GM10266 (cell line): ENCODE data around the gene DDX28.
"Not testable (repeated sequence)": the region's sequence is repeated elsewhere in the genome, so short reads cannot be mapped to it uniquely, and the experiment has no call there.

Source experiments
- DNase-seq: peaks from one replicate; pipeline ENCODE4 v3.0.0; 2012; ENCODE audit errors: extremely low spot score
- TF ChIP-seq, protein P1 (sequence below): IDR thresholded peaks from 2 replicates; pipeline ENCODE4 v1.5.1; 2012; ENCODE audit warnings: mild to moderate bottlenecking, low read depth; ENCODE audit not compliant: control insufficient read depth, insufficient read depth; ENCODE audit errors: missing control alignments

DDX28 gene

DNA sequence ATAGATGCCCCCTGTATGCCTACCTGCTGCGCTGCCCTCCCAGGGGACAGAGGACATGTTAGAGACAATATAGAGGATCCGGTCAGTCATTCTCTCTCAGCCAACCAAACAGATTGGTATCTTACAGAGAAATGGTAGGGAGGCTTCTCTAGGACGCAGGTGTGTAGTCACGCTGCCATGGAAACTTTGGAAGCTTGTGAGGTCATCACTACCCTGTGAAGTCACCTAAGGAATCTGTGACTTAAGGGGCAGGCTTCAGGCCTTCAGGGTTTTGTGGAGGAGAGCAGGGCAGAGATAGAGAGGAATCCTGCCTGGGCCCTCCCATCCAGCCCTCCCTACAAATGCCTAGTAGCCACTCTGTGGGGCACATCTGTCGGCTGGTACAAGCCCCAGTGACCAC is 7.4 kb downstream of the DDX28 start, which contains the start of gene DPEP2NB:
Gene DPEP2NB, minus strand, starts transcription at position 231 of the 400 bp plus-strand sequence. Its CDS starts 141 bp downstream, at position 90.
- TF ChIP-seq, protein P1, sequence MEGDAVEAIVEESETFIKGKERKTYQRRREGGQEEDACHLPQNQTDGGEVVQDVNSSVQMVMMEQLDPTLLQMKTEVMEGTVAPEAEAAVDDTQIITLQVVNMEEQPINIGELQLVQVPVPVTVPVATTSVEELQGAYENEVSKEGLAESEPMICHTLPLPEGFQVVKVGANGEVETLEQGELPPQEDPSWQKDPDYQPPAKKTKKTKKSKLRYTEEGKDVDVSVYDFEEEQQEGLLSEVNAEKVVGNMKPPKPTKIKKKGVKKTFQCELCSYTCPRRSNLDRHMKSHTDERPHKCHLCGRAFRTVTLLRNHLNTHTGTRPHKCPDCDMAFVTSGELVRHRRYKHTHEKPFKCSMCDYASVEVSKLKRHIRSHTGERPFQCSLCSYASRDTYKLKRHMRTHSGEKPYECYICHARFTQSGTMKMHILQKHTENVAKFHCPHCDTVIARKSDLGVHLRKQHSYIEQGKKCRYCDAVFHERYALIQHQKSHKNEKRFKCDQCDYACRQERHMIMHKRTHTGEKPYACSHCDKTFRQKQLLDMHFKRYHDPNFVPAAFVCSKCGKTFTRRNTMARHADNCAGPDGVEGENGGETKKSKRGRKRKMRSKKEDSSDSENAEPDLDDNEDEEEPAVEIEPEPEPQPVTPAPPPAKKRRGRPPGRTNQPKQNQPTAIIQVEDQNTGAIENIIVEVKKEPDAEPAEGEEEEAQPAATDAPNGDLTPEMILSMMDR: no peak

DNA sequence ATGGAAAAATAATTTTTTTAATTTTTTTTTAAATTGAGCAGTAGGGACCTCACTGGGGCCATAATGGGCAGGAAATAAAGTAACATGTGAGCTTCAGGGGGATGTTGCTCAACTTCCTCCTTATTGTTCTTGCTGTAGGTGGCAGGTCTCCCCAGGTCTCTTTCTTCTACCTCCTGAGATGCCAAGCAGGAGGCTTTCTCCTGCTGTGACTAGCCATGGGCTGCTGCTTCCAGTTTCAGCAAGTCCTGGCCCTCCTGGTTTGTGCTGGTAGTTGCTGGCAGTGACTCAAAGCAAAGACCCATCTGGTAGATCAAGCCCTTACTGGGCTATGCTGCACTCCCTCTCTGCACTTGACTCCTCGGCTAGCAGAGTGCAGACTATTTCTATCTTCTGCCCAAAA is 9.6 kb downstream of the DDX28 start:
- TF ChIP-seq, protein P1: no peak
- no peak for DNase-seq

More for the DNA sequence above, 7.4 kb downstream of the DDX28 start, which contains the start of gene DPEP2NB:
- DNase-seq: no peak

- not testable (repeated sequence) for DNase-seq
Measured at GRCh38 chr16:68009872-68010271, 13.2 kb downstream of the DDX28 start.

- DNase-seq: no peak
- TF ChIP-seq, protein P1: no peak
Measured at GRCh38 chr16:68009157-68009735, 13.8 kb downstream of the DDX28 start.

DNA sequence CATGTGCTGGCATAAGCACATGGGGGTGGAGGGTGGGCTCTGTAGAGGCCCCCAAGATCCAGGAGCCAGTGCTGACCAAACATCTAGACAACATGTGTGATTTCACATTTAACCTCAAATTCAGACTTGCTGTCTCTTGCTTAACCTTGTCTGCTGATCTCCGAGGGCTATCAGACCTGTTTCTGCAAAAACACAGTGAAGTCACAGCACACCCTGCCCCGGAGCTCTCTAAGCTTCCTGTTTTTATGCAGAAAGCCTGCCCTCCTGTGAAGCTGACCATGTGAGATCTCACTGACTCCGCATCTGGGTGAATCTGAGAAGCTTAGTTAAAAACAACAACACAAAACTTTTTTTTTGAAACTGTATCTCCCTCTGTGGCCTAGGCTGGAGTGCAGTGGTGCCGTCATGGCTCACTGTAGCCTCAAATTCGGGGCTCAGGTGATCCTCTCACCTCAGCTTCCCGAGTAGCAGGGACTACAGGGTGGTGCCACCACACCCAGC is 17.2 kb downstream of the DDX28 start:
- no peak for DNase-seq
- TF ChIP-seq, protein P1: no peak

GRCh38 chr16:68005211-68005610 is 17.8 kb downstream of the DDX28 start:
- TF ChIP-seq, protein P1: no peak
- no peak for DNase-seq

GRCh38 chr16:68003031-68003430 is 20.0 kb downstream of the DDX28 start:
- DNase-seq: no peak
- TF ChIP-seq, protein P1: no peak
